HG03354 (cell line): ENCODE results near the gene FLNC.

ENCODE experiments used
- ATAC-seq: cut with Tn5 transposase; IDR thresholded peaks from one replicate; pipeline ENCODE4 v1.9.1; 2021; ENCODE audit warnings: mild to moderate bottlenecking; ENCODE audit not compliant: unreplicated experiment, poor library complexity, severe bottlenecking

The FLNC gene

GRCh38 chr7:128830231-128831177, at the start of gene FLNC:
Gene FLNC (plus strand): TSS chr7:128830406. CDS start chr7:128830638, 232 bp downstream.
- no peak for ATAC-seq

GRCh38 chr7:128781126-128781525, 49.1 kb upstream of the FLNC start:
- no peak for ATAC-seq

- ATAC-seq, result no peak
Observed at GRCh38 chr7:128781851-128782250, 48.4 kb upstream of the FLNC start.

- no peak for ATAC-seq
Observed at GRCh38 chr7:128783143-128783861, 46.9 kb upstream of the FLNC start.

GRCh38 chr7:128785738-128786137, 44.5 kb upstream of the FLNC start:
- no peak for ATAC-seq

- no peak for ATAC-seq
Observed at GRCh38 chr7:128788446-128789412, 41.5 kb upstream of the FLNC start.

GRCh38 chr7:128790315-128791041, 39.7 kb upstream of the FLNC start:
- ATAC-seq, result peak; percentile 31

- ATAC-seq, result peak; percentile 82
Observed at GRCh38 chr7:128791121-128791971, 38.9 kb upstream of the FLNC start, which contains the start of gene CCDC136. Gene CCDC136 (plus strand): TSS chr7:128791968. CDS start chr7:128792412, 444 bp downstream.

GRCh38 chr7:128791972-128792327, 38.3 kb upstream of the FLNC start:
- ATAC-seq, result no peak

GRCh38 chr7:128792471-128793180, 37.6 kb upstream of the FLNC start:
- ATAC-seq, result no peak

- no peak for ATAC-seq
Observed at GRCh38 chr7:128793181-128793547, 37.0 kb upstream of the FLNC start.

GRCh38 chr7:128794020-128794419, 36.2 kb upstream of the FLNC start:
- ATAC-seq, result no peak

- no peak for ATAC-seq
Observed at GRCh38 chr7:128794436-128794835, 35.8 kb upstream of the FLNC start.

- ATAC-seq, result no peak
Observed at GRCh38 chr7:128795129-128795528, 35.1 kb upstream of the FLNC start.

- ATAC-seq, result no peak
Observed at GRCh38 chr7:128796327-128796726, 33.9 kb upstream of the FLNC start.

GRCh38 chr7:128799451-128799850, 30.8 kb upstream of the FLNC start:
- no peak for ATAC-seq

- ATAC-seq, result no peak
Observed at GRCh38 chr7:128800567-128800966, 29.6 kb upstream of the FLNC start.

GRCh38 chr7:128801003-128801402, 29.2 kb upstream of the FLNC start:
- ATAC-seq, result no peak
